Small intestine (tissue), 7 donors: ENCODE results near the gene UBE2F. TPM values are rescaled to one million over a fixed set of nuclear protein-coding genes. Genes with fewer than 3 reads are reported as not detected.
"Not testable (repeated sequence)": the region's sequence is repeated elsewhere in the genome, so short reads cannot be mapped to it uniquely, and the experiment has no call there.

Experiments used
- DNase-seq, 2 donors: peaks; one replicate each; pipeline versions ENCODE4 v3.0.0 to v3.0.0-alpha.2; 2013
- FAIRE-seq: peaks from 2 replicates; lab custom pipeline; 2012; peaks lifted over from hg19 to GRCh38; lab: Jason Lieb, UNC
- H3K27ac ChIP-seq, 3 donors: one replicate each; pipeline ENCODE4 v1.5.1; 2013; ENCODE audit warnings: low read length in 2 of 3, mild to moderate bottlenecking in 2 of 3, control low read depth in 1 of 3, inconsistent platforms in 1 of 3, low read depth in 1 of 3, moderate library complexity in 1 of 3
- H3K27me3 ChIP-seq, 3 donors: one replicate each; pipeline ENCODE4 v1.6.1; 2013; ENCODE audit warnings: low read length in 3 of 3, inconsistent platforms in 1 of 3; ENCODE audit not compliant: control insufficient read depth in 3 of 3, insufficient read depth in 3 of 3
- H3K36me3 ChIP-seq, 3 donors: one replicate each; pipeline ENCODE4 v1.6.1; 2013; ENCODE audit warnings: low read length in 3 of 3, inconsistent platforms in 1 of 3, low read depth in 1 of 3, mild to moderate bottlenecking in 1 of 3, moderate library complexity in 1 of 3; ENCODE audit not compliant: control insufficient read depth in 3 of 3, insufficient read depth in 2 of 3
- H3K4me1 ChIP-seq, 3 donors: one replicate each; pipeline ENCODE4 v1.6.1; 2013; ENCODE audit warnings: low read length in 2 of 3, inconsistent platforms in 1 of 3, low read depth in 1 of 3, mild to moderate bottlenecking in 1 of 3, moderate library complexity in 1 of 3; ENCODE audit not compliant: control insufficient read depth in 3 of 3, insufficient read depth in 2 of 3
- H3K4me3 ChIP-seq, 3 donors: one replicate each; pipeline ENCODE4 v1.5.1; 2013; ENCODE audit warnings: low read length in 3 of 3, control low read depth in 1 of 3, inconsistent platforms in 1 of 3, low read depth in 1 of 3, mild to moderate bottlenecking in 1 of 3, moderate library complexity in 1 of 3
- H3K9me3 ChIP-seq, 2 donors: one replicate each; pipeline ENCODE4 v1.6.1; 2013; ENCODE audit warnings: low read depth in 1 of 2, low read length in 1 of 2; ENCODE audit not compliant: control insufficient read depth in 2 of 2, insufficient read depth in 1 of 2
- WGBS, 3 donors: extraction: QIAGEN DNeasy Blood & Tissue Kit; methylation state at CpG; one replicate each; pipeline ENCODE4 v1.1.7; 2013; 5-methylcytosine and 5-hydroxymethylcytosine counted together
- polyA plus RNA-seq, 4 donors: library from polyadenylated mRNA; stranded (reverse) in 3 of 4; unstranded in 1 of 4; fragments of 200-250 nt in 3 of 4; fragments of 120-200 nt in 1 of 4; gene quantifications; one replicate each; pipeline versions ENCODE4 v1.2.1 to v1.2.3, GENCODE V29; 2013
- donor health status: healthy with polysubstance abuse.
- donor health status: control.
- donor health status: control.
- donor health status: Bipolar disorder and iron deficiency.
- donor health status: healthy.

Gene UBE2F
- polyA plus RNA-seq, 4 donors, result 39.7 to 64.2 (median 54.7) TPM

DNA sequence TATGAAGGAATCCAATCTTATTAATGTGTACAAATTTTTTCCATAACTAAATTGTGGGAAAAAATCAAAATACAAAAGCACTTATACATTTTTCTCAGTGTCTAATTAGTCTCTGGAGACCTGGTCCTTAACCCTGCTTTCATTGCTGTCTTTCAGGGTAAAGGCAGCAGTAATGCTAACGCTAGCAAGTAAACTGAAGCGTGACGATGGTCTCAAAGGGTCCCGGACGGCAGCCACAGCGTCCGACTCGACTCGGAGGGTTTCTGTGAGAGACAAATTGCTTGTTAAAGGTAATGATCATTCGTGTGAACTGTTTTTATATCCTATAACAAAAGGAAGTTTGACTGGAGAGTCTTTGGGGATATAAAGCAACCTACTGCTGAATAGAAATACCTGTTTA, 6.1 kb downstream of the UBE2F start:
- Histone ChIP-seq H3K9me3 (no peaks in the 10 kb centered on the region), H3K36me3 (peaks cover 0 to 45% (median 2%) of the 10 kb centered on the region in 3 donors), H3K4me3 (no peak overlapping the region), H3K27me3 (no peaks in the 10 kb centered on the region), H3K4me1 (peaks cover 5 to 12% (median 6%) of the 10 kb centered on the region in 3 donors), H3K27ac (no peak overlapping the region)
- WGBS, 3 donors, result 91 to 94% (median 93%) methylated on average over 10 of the region's 10 CpGs
- FAIRE-seq, result no peak
- DNase-seq, result no peak

GRCh38 chr2:237977380-237977779, 10.6 kb downstream of the UBE2F start:
- H3K4me3 ChIP-seq, result no peak overlapping the region
- no peak for DNase-seq
- peaks cover 2 to 63% (median 5%) of the 10 kb centered on the region in 3 donors for H3K36me3 ChIP-seq
- no peak overlapping the region for H3K27ac ChIP-seq
- H3K27me3 ChIP-seq, result no peaks in the 10 kb centered on the region
- 93 to 97% (median 96%) methylated on average over 2 of the region's 2 CpGs for WGBS, 3 donors
- FAIRE-seq, result no peak
- H3K4me1 ChIP-seq, result no peaks in the 10 kb centered on the region
- no peaks in the 10 kb centered on the region for H3K9me3 ChIP-seq

- no peak for DNase-seq
- Histone ChIP-seq H3K4me3 (no peak overlapping the region), H3K27ac (no peak overlapping the region), H3K36me3 (peaks cover 2 to 61% (median 5%) of the 10 kb centered on the region in 3 donors), H3K4me1 (no peaks in the 10 kb centered on the region), H3K27me3 (no peaks in the 10 kb centered on the region), H3K9me3 (no peaks in the 10 kb centered on the region)
- FAIRE-seq, result no peak
- WGBS, 3 donors, result 67 to 84% (median 80%) methylated on average over 8 of the region's 8 CpGs
Observed at GRCh38 chr2:237978058-237978712, 11.4 kb downstream of the UBE2F start.

- no peak overlapping the region for H3K27ac ChIP-seq
- 87 to 90% (median 89%) methylated on average over 6 of the region's 6 CpGs for WGBS, 3 donors
- no peak overlapping the region for H3K4me3 ChIP-seq
- peaks cover 2 to 56% (median 5%) of the 10 kb centered on the region in 3 donors for H3K36me3 ChIP-seq
- DNase-seq (no peak), FAIRE-seq (no peak)
- H3K4me1 ChIP-seq, result no peaks in the 10 kb centered on the region
- H3K9me3 ChIP-seq, result no peaks in the 10 kb centered on the region
- H3K27me3 ChIP-seq, result no peaks in the 10 kb centered on the region
Observed at GRCh38 chr2:237979331-237979730, 12.5 kb downstream of the UBE2F start.

DNA sequence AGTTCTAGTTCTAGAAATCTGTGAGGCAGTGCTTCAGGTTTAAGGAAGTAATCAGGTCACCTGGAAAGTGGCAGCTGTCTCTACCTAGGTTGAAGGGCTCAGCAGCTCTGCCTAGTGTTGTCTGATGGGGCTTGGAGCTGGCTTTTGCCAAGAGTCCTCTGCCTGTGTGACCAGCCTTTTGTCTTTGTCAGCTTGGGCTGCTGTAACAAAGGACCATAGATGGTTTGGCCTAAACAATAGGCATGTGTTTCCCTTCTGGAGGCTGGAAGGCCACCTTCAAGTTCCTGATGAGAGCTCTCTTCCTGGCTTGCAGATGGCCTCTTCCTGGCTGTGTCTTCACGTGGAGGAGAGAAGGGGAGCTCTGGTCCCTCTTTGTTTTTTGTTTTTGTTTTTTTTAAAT, 13.3 kb downstream of the UBE2F start:
- H3K4me1 ChIP-seq, result no peaks in the 10 kb centered on the region
- peaks cover 2 to 51% (median 5%) of the 10 kb centered on the region in 3 donors for H3K36me3 ChIP-seq
- DNase-seq (no peak), FAIRE-seq (no peak)
- no peaks in the 10 kb centered on the region for H3K9me3 ChIP-seq
- H3K4me3 ChIP-seq, result no peak overlapping the region
- 55 to 75% (median 69%) methylated on average over 1 of the region's 1 CpG for WGBS, 3 donors
- no peak overlapping the region for H3K27ac ChIP-seq
- no peaks in the 10 kb centered on the region for H3K27me3 ChIP-seq

- no peak overlapping the region for H3K4me3 ChIP-seq
- no peaks in the 10 kb centered on the region for H3K9me3 ChIP-seq
- 73 to 86% (median 78%) methylated on average over 6 of the region's 6 CpGs for WGBS, 3 donors
- H3K4me1 ChIP-seq, result no peaks in the 10 kb centered on the region
- peaks cover 2 to 44% (median 5%) of the 10 kb centered on the region in 3 donors for H3K36me3 ChIP-seq
- no peak for FAIRE-seq
- H3K27me3 ChIP-seq, result no peaks in the 10 kb centered on the region
- H3K27ac ChIP-seq, result no peak overlapping the region
- no peak for DNase-seq
Observed at GRCh38 chr2:237980751-237981150, 13.9 kb downstream of the UBE2F start.

GRCh38 chr2:237981621-237982020, 14.8 kb downstream of the UBE2F start:
- not testable (repeated sequence) for H3K4me1 ChIP-seq, H3K27ac ChIP-seq, DNase-seq, H3K9me3 ChIP-seq, FAIRE-seq, H3K27me3 ChIP-seq, H3K4me3 ChIP-seq
- peaks cover 0 to 40% (median 5%) of the 10 kb centered on the region in 3 donors for H3K36me3 ChIP-seq
- WGBS, 3 donors, result 86 to 95% (median 94%) methylated on average over 5 of the region's 5 CpGs

- no peak overlapping the region for H3K4me3 ChIP-seq
- no peak overlapping the region for H3K27ac ChIP-seq
- H3K27me3 ChIP-seq, result no peaks in the 10 kb centered on the region
- DNase-seq (no peak), FAIRE-seq (no peak)
- peaks cover 0 to 1% of the 10 kb centered on the region in 2 donors for H3K9me3 ChIP-seq
- H3K4me1 ChIP-seq, result no peaks in the 10 kb centered on the region
- 93 to 95% (median 95%) methylated on average over 9 of the region's 9 CpGs for WGBS, 3 donors
- peaks cover 0 to 35% (median 5%) of the 10 kb centered on the region in 3 donors for H3K36me3 ChIP-seq
Observed at GRCh38 chr2:237982039-237982725, 15.4 kb downstream of the UBE2F start.
